NCI-H1092 treated with DMSO at 0.1 percent for 48 hours (cell line): Measurements from ENCODE around the gene PQBP1.

Experiments
- DNase-seq: peaks from one replicate; lab custom pipeline; 2025; lab: John Stamatoyannopoulos, UW

The PQBP1 gene

GRCh38 chrX:48902135-48902534 lies 4.4 kb downstream of the PQBP1 start:
- DNase-seq: no peak

GRCh38 chrX:48902776-48903175 lies 5.0 kb downstream of the PQBP1 start:
- no peak for DNase-seq

- no peak for DNase-seq
Observed at GRCh38 chrX:48903290-48903689, 5.6 kb downstream of the PQBP1 start.

GRCh38 chrX:48904180-48904579 lies 6.5 kb downstream of the PQBP1 start:
- no peak for DNase-seq

- DNase-seq: no peak
Observed at GRCh38 chrX:48904626-48905025, 6.9 kb downstream of the PQBP1 start.

GRCh38 chrX:48905090-48905790 lies 7.5 kb downstream of the PQBP1 start:
- no peak for DNase-seq

GRCh38 chrX:48908600-48908999 lies 10.9 kb downstream of the PQBP1 start:
- DNase-seq: no peak

GRCh38 chrX:48909703-48910294 lies 12.1 kb downstream of the PQBP1 start:
- DNase-seq: no peak

- DNase-seq: no peak
Observed at GRCh38 chrX:48910926-48911411, 13.2 kb downstream of the PQBP1 start.

- DNase-seq: peak; percentile 87
Observed at GRCh38 chrX:48911412-48912182, 13.9 kb downstream of the PQBP1 start, which contains the start of gene SLC35A2. SLC35A2 (minus strand) TSS chrX:48911646; CDS start chrX:48911636, 10 bp downstream.

- no peak for DNase-seq
Observed at GRCh38 chrX:48913605-48914366, 16.1 kb downstream of the PQBP1 start.

- DNase-seq: no peak
Observed at GRCh38 chrX:48914593-48915493, 17.1 kb downstream of the PQBP1 start.

GRCh38 chrX:48917139-48918001 lies 19.6 kb downstream of the PQBP1 start:
- DNase-seq: peak; percentile 96

- no peak for DNase-seq
Observed at GRCh38 chrX:48918301-48918642, 20.5 kb downstream of the PQBP1 start.

GRCh38 chrX:48918643-48919340 lies 21.1 kb downstream of the PQBP1 start, which contains the start of gene PIM2:
PIM2 (minus strand) TSS chrX:48919024; CDS start chrX:48918834, 190 bp downstream.
- peak; percentile 96 for DNase-seq

- DNase-seq: no peak
Observed at GRCh38 chrX:48919360-48919841, 21.7 kb downstream of the PQBP1 start.

GRCh38 chrX:48919947-48920717 lies 22.4 kb downstream of the PQBP1 start:
- DNase-seq: no peak

GRCh38 chrX:48920718-48921104 lies 23.0 kb downstream of the PQBP1 start:
- DNase-seq: no peak
